IPS DF 6.9 (cell line): ENCODE data around the gene GH2.
"Not testable (repeated sequence)": the region's sequence is repeated elsewhere in the genome, so short reads cannot be mapped to it uniquely, and the experiment has no call there.

Experiments used
- DNase-seq: peaks from one replicate; pipeline ENCODE4 v3.0.0-alpha.2; 2013; ENCODE audit warnings: low read depth, low spot score
- H3K27ac ChIP-seq: one replicate; pipeline ENCODE4 v1.5.1; 2013; ENCODE audit warnings: low read length, control low read depth
- H3K27me3 ChIP-seq: 2 replicates; pipeline ENCODE4 v1.6.1; 2013; ENCODE audit warnings: mild to moderate bottlenecking, low read length; ENCODE audit not compliant: control insufficient read depth, insufficient read depth
- H3K36me3 ChIP-seq: 2 replicates; pipeline ENCODE4 v1.6.1; 2013; ENCODE audit warnings: low read length; ENCODE audit not compliant: control insufficient read depth, insufficient read depth
- H3K4me1 ChIP-seq: 2 replicates; pipeline ENCODE4 v1.6.1; 2013; ENCODE audit warnings: low read length; ENCODE audit not compliant: control insufficient read depth, insufficient read depth
- H3K4me3 ChIP-seq: 2 replicates; pipeline ENCODE4 v1.5.1; 2013; ENCODE audit warnings: mild to moderate bottlenecking, low read length
- H3K9me3 ChIP-seq: 2 replicates; pipeline ENCODE4 v1.6.1; 2013; ENCODE audit warnings: low read length, inconsistent platforms; ENCODE audit not compliant: control insufficient read depth, insufficient read depth
- WGBS: extraction: QIAGEN DNeasy Blood & Tissue Kit; methylation state at CpG from one replicate; pipeline ENCODE4 v1.1.7; 2013; ENCODE audit warnings: mixed read lengths, missing lambda C conversion rate; ENCODE audit not compliant: insufficient read length, insufficient coverage; 5-methylcytosine and 5-hydroxymethylcytosine counted together

The GH2 gene

DNA sequence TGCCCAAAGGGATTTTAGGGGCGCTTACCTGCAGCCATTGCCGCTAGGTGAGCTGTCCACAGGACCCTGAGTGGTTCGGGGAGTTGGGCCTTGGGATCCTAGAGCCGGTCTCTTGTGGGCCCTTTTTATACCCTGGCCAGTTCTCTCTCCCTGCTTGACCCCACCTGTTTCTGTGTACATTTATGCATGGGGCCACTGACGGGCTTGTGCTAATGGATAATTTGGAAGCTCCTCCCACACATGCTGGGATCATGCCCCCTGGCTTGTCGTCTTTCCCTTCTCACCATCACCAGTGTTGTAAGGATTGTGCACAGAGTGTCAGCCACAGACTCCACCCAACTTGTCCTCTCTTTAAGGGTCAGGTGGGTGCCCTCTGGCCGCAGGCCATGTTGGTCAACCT, 8.2 kb downstream of the GH2 start, which contains the start of gene CSH2:
TSS of gene CSH2 (minus strand) at position 101 of the 400 bp plus-strand sequence. CDS start at position 38, 63 bp downstream.
- not testable (repeated sequence) for H3K9me3 ChIP-seq, H3K36me3 ChIP-seq
- WGBS, result no CpG with 5 or more reads among the region's 7 CpGs

DNA sequence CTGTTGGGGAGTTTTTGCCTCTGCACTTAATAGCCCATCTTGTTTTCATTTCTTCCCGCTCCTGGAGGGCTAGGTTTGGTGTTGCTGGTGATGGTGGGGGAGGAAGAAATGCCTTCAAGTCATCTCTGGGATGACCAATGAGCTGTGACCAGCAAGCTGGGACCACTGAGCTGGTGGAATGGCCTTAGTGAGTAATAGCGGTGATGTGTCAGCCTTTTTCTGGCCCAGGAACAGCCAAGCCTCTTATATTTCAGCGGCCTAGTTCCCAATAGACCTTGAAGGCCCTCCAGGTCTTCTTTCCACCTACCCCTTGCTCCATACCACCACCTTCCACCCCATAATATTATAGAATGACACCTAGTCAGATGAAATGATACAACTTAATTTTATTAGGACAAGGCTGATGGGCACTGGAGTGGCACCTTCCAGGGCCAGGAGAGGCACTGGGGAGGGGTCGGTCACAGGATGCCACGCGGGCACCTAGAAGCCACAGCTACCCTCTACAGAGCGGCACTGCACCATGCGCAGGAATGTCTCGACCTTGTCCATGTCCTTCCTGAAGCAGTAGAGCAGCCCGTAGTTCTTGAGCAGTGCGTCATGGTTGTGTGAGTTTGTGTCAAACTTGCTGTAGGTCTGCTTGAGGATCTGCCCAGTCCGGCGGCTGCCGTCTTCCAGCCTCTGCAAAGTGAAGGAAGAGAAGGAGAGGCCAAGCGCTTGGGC, 9.9 kb downstream of the GH2 start:
- H3K36me3 ChIP-seq, H3K4me3 ChIP-seq, H3K9me3 ChIP-seq, H3K27ac ChIP-seq, H3K4me1 ChIP-seq, H3K27me3 ChIP-seq, DNase-seq: not testable (repeated sequence)
- no CpG with 5 or more reads among the region's 15 CpGs for WGBS

More for the DNA sequence above, 8.2 kb downstream of the GH2 start, which contains the start of gene CSH2:
- H3K4me1 ChIP-seq, DNase-seq, H3K4me3 ChIP-seq, H3K27ac ChIP-seq, H3K27me3 ChIP-seq: not testable (repeated sequence)

DNA sequence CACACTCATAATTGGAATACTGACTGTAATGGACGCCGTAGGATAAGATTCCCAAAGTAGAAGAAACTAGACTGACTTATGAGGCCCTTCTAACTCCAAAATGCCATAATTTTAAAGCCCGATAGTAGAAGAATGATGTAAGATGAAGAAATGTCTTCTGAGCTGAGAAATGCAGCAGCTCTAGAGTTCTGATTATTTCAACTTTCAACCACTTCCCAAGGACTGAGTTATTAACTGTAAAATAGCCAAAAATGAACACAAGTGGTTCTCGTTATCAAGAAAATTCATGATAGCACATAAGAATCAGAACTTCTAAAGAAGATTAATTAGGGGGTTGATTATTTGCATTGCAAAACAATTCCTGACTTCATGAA, 11.5 kb downstream of the GH2 start:
- H3K27ac ChIP-seq, H3K36me3 ChIP-seq, H3K4me3 ChIP-seq, H3K27me3 ChIP-seq, H3K9me3 ChIP-seq, H3K4me1 ChIP-seq, DNase-seq: not testable (repeated sequence)
- WGBS, result no CpG with 5 or more reads among the region's 4 CpGs

DNA sequence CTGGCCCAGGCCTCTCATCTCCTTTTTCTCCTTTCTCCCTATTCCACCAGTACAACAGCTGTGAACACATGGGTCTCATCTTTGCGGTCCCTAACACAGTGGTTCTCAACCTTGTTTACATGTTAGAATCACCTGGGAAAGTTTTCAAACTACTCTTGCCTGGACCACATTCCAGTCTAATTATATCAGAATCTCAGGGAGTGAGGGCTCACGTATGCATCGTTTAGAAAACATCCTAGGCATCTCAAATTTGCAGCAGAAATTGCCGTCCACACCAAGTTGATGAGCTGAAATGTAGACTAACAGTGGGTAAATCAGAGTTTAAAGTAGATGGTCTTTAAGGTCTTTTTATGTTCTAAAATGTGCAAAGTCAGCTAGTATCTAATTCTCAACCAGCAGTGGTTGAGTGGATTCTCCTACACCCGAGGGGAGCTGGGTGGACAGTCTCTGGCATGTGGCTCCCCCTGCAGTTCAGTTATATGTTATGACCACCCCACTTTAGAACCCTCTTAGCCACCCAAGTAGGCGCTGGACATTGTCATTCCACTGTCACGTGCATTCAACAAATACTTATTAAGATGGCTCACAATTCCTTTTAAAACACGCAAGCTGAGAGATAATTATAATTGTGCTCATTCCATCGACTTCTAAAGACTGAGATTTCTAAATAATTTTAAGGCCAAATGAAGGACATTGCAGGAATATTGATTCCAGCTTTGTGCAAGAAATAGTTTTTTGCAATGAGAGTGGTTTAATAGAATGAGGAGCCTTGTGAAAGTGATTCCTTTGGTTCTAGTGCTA, 12.1 kb downstream of the GH2 start:
- H3K4me1 ChIP-seq, H3K4me3 ChIP-seq, DNase-seq, H3K9me3 ChIP-seq, H3K27ac ChIP-seq, H3K27me3 ChIP-seq, H3K36me3 ChIP-seq: not testable (repeated sequence)
- no CpG with 5 or more reads among the region's 9 CpGs for WGBS

DNA sequence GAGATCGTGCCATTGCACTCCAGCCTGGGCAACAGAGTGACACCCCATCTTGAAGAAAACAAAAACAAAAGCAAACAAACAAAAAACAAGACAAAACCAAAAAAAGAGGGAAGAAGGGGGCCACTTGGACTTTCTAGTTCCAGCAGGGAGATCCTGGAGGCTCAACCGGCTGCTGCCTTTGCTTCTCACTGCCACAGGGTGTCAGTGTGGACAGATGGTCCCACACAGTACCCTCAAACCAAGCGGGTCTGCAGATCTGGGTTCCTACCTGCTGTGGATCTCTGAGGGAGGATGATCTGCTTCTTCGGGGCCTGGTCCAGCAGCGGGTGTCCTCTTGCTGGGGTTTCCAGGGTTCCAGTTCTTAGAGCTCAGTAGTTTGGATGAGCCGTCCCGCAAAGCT, 15.1 kb downstream of the GH2 start:
- not testable (repeated sequence) for H3K36me3 ChIP-seq, H3K9me3 ChIP-seq, DNase-seq, H3K4me3 ChIP-seq, H3K27me3 ChIP-seq, H3K27ac ChIP-seq, H3K4me1 ChIP-seq
- WGBS, result no CpG with 5 or more reads among the region's 7 CpGs

DNA sequence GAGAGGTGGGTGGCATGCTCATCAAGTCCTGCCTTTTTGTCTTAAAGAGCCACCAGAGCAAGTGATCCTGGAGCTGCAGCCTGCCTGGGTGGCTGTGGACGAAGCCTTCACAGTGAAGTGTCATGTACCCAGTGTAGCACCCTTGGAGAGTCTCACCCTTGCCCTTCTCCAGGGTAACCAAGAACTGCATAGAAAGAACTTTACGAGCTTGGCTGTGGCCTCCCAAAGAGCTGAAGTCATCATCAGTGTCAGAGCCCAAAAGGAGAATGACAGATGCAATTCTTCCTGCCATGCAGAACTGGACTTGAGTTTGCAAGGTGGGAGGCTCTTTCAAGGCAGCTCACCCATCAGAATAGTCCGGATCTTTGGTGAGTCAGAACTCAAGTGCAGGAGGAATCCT, 22.5 kb downstream of the GH2 start:
- no peaks in the 10 kb centered on the region for H3K4me1 ChIP-seq
- no peaks in the 10 kb centered on the region for H3K36me3 ChIP-seq
- no peaks in the 10 kb centered on the region for H3K9me3 ChIP-seq
- WGBS, result no CpG with 5 or more reads among the region's 3 CpGs
- no peaks in the 10 kb centered on the region for H3K27me3 ChIP-seq
- no peak for DNase-seq
- H3K4me3 ChIP-seq, result no peak overlapping the region
- no peak overlapping the region for H3K27ac ChIP-seq

DNA sequence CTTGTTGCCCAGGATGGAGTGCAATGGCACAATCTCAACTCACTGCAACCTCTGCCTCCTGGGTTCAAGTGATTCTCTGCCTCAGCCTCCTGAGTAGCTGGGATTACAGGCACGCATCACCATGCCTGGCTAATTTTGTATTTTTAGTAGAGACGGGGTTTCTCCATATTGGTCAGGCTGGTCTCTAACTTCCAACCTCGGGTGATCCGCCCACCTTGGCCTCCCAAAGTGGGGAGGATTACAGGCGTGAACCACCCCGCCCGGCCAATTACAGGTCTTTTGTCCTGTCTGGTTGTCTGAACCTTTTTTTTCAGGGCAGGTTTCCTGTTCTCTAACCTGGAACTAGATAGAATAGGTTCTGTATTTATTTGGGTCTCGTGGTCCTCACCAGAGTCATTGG, 25.3 kb downstream of the GH2 start:
- H3K4me1 ChIP-seq, H3K36me3 ChIP-seq, DNase-seq, H3K4me3 ChIP-seq, H3K27ac ChIP-seq, H3K9me3 ChIP-seq, H3K27me3 ChIP-seq: not testable (repeated sequence)
- no CpG with 5 or more reads among the region's 8 CpGs for WGBS

DNA sequence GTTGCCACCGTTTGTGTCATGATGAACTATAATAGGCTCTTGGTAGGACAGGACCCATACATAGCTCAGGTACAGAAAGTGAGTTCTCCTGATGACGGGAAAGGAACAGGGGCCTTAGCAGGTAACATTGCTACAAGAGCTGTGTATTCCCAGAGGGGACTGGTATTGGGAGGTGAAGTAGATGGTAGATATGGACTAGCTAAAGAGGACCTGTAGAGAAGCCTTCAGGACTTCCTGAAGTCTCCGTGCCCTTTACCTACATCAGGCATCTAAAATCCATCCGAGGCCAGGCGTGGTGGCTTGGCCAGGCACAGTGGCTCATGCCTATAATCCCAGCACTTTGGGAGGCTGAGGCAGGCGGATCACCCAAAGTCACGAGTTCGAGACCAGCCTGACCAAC, 26.6 kb downstream of the GH2 start:
- Histone ChIP-seq H3K36me3 (no peaks in the 10 kb centered on the region), H3K4me1 (no peaks in the 10 kb centered on the region), H3K27ac (no peak overlapping the region), H3K4me3 (no peak overlapping the region), H3K9me3 (no peaks in the 10 kb centered on the region), H3K27me3 (no peaks in the 10 kb centered on the region)
- DNase-seq, result no peak
- WGBS, result no CpG with 5 or more reads among the region's 8 CpGs

DNA sequence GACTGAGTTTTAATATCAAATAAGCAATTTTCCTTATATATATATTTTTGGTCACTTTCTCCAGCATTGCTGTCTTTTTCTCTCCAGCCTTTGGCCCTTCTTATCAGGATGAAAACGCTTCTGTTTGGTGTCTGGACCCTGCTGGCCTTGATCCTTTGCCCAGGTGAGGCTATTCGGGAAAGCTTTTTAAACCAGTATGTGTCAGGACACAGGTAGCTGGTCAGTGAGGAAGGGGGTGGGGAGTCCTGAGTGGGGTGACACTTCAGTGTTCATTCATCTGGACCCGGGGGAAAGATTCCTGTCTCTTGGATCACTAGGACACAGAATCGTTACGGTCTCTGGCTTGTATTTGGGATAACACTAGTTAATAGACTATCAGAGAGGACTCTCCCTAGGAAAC, 27.0 kb downstream of the GH2 start:
- Histone ChIP-seq H3K4me1 (no peaks in the 10 kb centered on the region), H3K4me3 (no peak overlapping the region), H3K36me3 (no peaks in the 10 kb centered on the region), H3K27ac (no peak overlapping the region), H3K27me3 (no peaks in the 10 kb centered on the region; the same call in 1 of the 2 replicates), H3K9me3 (no peaks in the 10 kb centered on the region)
- no CpG with 5 or more reads among the region's 5 CpGs for WGBS
- no peak for DNase-seq

DNA sequence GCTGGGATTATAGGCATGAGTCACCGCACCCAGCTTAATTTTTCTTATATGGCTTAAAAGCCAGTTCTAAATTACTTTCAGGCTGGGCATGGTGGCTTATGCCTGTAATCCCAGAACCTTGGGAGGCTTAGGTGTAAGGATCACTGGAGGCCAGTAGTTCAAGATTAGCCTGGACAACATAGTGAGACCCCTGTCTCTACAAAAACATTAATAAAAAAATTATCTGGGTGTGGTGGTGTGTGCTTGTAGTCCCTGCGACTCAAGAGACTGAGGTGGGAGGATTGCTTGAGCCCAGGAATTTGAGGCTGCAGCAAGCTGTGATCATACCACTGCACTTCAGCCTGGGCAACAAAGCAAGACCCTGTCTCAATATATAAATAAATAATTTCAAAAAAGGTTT, 28.5 kb downstream of the GH2 start:
- Histone ChIP-seq H3K9me3 (no peaks in the 10 kb centered on the region), H3K27me3 (peaks cover under 1% of the 10 kb centered on the region; the same call in 1 of the 2 replicates), H3K36me3 (no peaks in the 10 kb centered on the region), H3K4me3 (no peak overlapping the region), H3K27ac (no peak overlapping the region), H3K4me1 (no peaks in the 10 kb centered on the region)
- no CpG with 5 or more reads among the region's 2 CpGs for WGBS
- DNase-seq, result no peak
